ENCODE measurements around the gene RAD54L. TPM values are rescaled to one million over a fixed set of nuclear protein-coding genes. Genes with fewer than 3 reads are reported as not detected.
A peak's percentile ranks its signal among the peaks of the same experiment; 100 is the strongest.

Gene RAD54L
- total RNA-seq, 2 experiments from 2014 or later = 83.9 to 88.0 TPM

- intact Hi-C loops (cut with micrococcal nuclease) = no loop called here
- no peak for DNase-seq
- Mint-ChIP-seq H3K4me1 (ENCODE audit: low read depth) (no peaks in the 10 kb centered on the region), H3K4me3 (no peak overlapping the region), H3K36me3 (ENCODE audit: low read depth) (peaks cover 81% of the 10 kb centered on the region), H3K27me3 (ENCODE audit: low read depth) (no peaks in the 10 kb centered on the region), H3K9me3 (no peaks in the 10 kb centered on the region), H3K27ac (no peak overlapping the region)
- CTCF ChIA-PET = interaction anchor here (0.6 kb wide), 1 partner anchor 30 kb away, joined by 3 read pairs; no protein-coding TSS in a partner anchor
These were observed 26.9 kb downstream of the RAD54L start for GRCh38 chr1:46274225-46275029.

GRCh38 chr1:46275030-46275337, 27.4 kb downstream of the RAD54L start:
- H3K9me3 Mint-ChIP-seq = no peaks in the 10 kb centered on the region
- intact Hi-C loops (cut with micrococcal nuclease) = no loop called here
- no peak overlapping the region for H3K27ac Mint-ChIP-seq
- H3K27me3 Mint-ChIP-seq (ENCODE audit: low read depth) = no peaks in the 10 kb centered on the region
- no peak for DNase-seq
- peaks cover 75% of the 10 kb centered on the region for H3K36me3 Mint-ChIP-seq (ENCODE audit: low read depth)
- no peaks in the 10 kb centered on the region for H3K4me1 Mint-ChIP-seq (ENCODE audit: low read depth)
- CTCF ChIA-PET = no interaction called here
- H3K4me3 Mint-ChIP-seq = no peak overlapping the region

GRCh38 chr1:46277658-46278373, 30.3 kb downstream of the RAD54L start:
- CTCF ChIA-PET = interaction anchor here (1.1 to 1.3 kb wide), 2 partner anchors 8 to 50 kb away, joined by 3 read pairs; no protein-coding TSS in a partner anchor
- H3K27me3 Mint-ChIP-seq (ENCODE audit: low read depth) = no peaks in the 10 kb centered on the region
- no peaks in the 10 kb centered on the region for H3K9me3 Mint-ChIP-seq
- H3K4me1 Mint-ChIP-seq (ENCODE audit: low read depth) = no peaks in the 10 kb centered on the region
- peaks cover 68% of the 10 kb centered on the region for H3K36me3 Mint-ChIP-seq (ENCODE audit: low read depth)
- no peak overlapping the region for H3K27ac Mint-ChIP-seq
- DNase-seq = no peak
- intact Hi-C loops (cut with micrococcal nuclease) = no loop called here
- H3K4me3 Mint-ChIP-seq = no peak overlapping the region

- H3K4me1 Mint-ChIP-seq (ENCODE audit: low read depth) = no peaks in the 10 kb centered on the region
- peaks cover 61% of the 10 kb centered on the region for H3K36me3 Mint-ChIP-seq (ENCODE audit: low read depth)
- H3K27ac Mint-ChIP-seq = no peak overlapping the region
- DNase-seq = no peak
- intact Hi-C loops (cut with micrococcal nuclease) = no loop called here
- no peak overlapping the region for H3K4me3 Mint-ChIP-seq
- CTCF ChIA-PET = interaction anchor here (0.6 to 0.7 kb wide), 2 partner anchors 11 to 1097 kb away, joined by 3 to 4 read pairs; no protein-coding TSS in a partner anchor
- H3K9me3 Mint-ChIP-seq = no peaks in the 10 kb centered on the region
- H3K27me3 Mint-ChIP-seq (ENCODE audit: low read depth) = no peaks in the 10 kb centered on the region
These were observed 31.2 kb downstream of the RAD54L start for GRCh38 chr1:46278807-46279206.

- H3K9me3 Mint-ChIP-seq = no peaks in the 10 kb centered on the region
- intact Hi-C loops (cut with micrococcal nuclease) = no loop called here
- H3K4me1 Mint-ChIP-seq (ENCODE audit: low read depth) = no peaks in the 10 kb centered on the region
- no peak overlapping the region for H3K4me3 Mint-ChIP-seq
- H3K36me3 Mint-ChIP-seq (ENCODE audit: low read depth) = peaks cover 53% of the 10 kb centered on the region
- CTCF ChIA-PET = no interaction called here
- no peaks in the 10 kb centered on the region for H3K27me3 Mint-ChIP-seq (ENCODE audit: low read depth)
- no peak for DNase-seq
- no peak overlapping the region for H3K27ac Mint-ChIP-seq
These were observed 32.5 kb downstream of the RAD54L start for GRCh38 chr1:46280092-46280491.

GRCh38 chr1:46281021-46281420, 33.5 kb downstream of the RAD54L start:
- no peak for DNase-seq
- CTCF ChIA-PET = interaction anchor here (0.7 kb wide), 1 partner anchor 24 kb away, joined by 4 read pairs; no protein-coding TSS in a partner anchor
- peaks cover 48% of the 10 kb centered on the region for H3K36me3 Mint-ChIP-seq (ENCODE audit: low read depth)
- no peak overlapping the region for H3K27ac Mint-ChIP-seq
- H3K4me1 Mint-ChIP-seq (ENCODE audit: low read depth) = peaks cover 6% of the 10 kb centered on the region
- H3K4me3 Mint-ChIP-seq = no peak overlapping the region
- no peaks in the 10 kb centered on the region for H3K27me3 Mint-ChIP-seq (ENCODE audit: low read depth)
- no peaks in the 10 kb centered on the region for H3K9me3 Mint-ChIP-seq
- intact Hi-C loops (cut with micrococcal nuclease) = no loop called here

- Mint-ChIP-seq H3K4me1 (ENCODE audit: low read depth) (peaks cover 14% of the 10 kb centered on the region), H3K9me3 (no peaks in the 10 kb centered on the region), H3K27me3 (ENCODE audit: low read depth) (no peaks in the 10 kb centered on the region), H3K36me3 (ENCODE audit: low read depth) (peaks cover 41% of the 10 kb centered on the region), H3K27ac (no peak overlapping the region), H3K4me3 (no peak overlapping the region)
- CTCF ChIA-PET = no interaction called here
- intact Hi-C loops (cut with micrococcal nuclease) = no loop called here
- DNase-seq = no peak
These were observed 36.5 kb downstream of the RAD54L start for GRCh38 chr1:46284058-46284457.

- peak overlapping the region; percentile 79 for H3K27ac Mint-ChIP-seq
- DNase-seq = no peak
- no peaks in the 10 kb centered on the region for H3K27me3 Mint-ChIP-seq (ENCODE audit: low read depth)
- no peak overlapping the region for H3K4me3 Mint-ChIP-seq
- H3K4me1 Mint-ChIP-seq (ENCODE audit: low read depth) = peaks cover 14% of the 10 kb centered on the region
- CTCF ChIA-PET = interaction anchor here (1.1 to 2.7 kb wide), 3 partner anchors 12 to 63 kb away, joined by 4 to 15 read pairs (median 6); no protein-coding TSS in a partner anchor
- H3K36me3 Mint-ChIP-seq (ENCODE audit: low read depth) = peaks cover 46% of the 10 kb centered on the region
- H3K9me3 Mint-ChIP-seq = no peaks in the 10 kb centered on the region
- intact Hi-C loops (cut with micrococcal nuclease) = loop anchor here (5.0 kb wide), 1 partner anchor 38 kb away; the partner anchor contains the start of gene RAD54L
These were observed 37.3 kb downstream of the RAD54L start for GRCh38 chr1:46284597-46285564.

- Mint-ChIP-seq H3K4me3 (no peak overlapping the region), H3K27me3 (ENCODE audit: low read depth) (no peaks in the 10 kb centered on the region), H3K27ac (peak overlapping the region; percentile 79), H3K4me1 (ENCODE audit: low read depth) (peaks cover 14% of the 10 kb centered on the region), H3K36me3 (ENCODE audit: low read depth) (peaks cover 44% of the 10 kb centered on the region), H3K9me3 (no peaks in the 10 kb centered on the region)
- intact Hi-C loops (cut with micrococcal nuclease) = loop anchor here (1.0 to 5.0 kb wide), 2 partner anchors 39 to 62 kb away; partner anchors contain the start of gene RAD54L
- DNase-seq = peak; percentile 85
- CTCF ChIA-PET = interaction anchor here (0.6 to 2.7 kb wide), 5 partner anchors 9 to 212 kb away, joined by 3 to 15 read pairs (median 4); no protein-coding TSS in a partner anchor
These were observed 38.3 kb downstream of the RAD54L start for GRCh38 chr1:46285730-46286477.

GRCh38 chr1:46288485-46289133, 41.0 kb downstream of the RAD54L start:
- CTCF ChIA-PET = no interaction called here
- peaks cover 14% of the 10 kb centered on the region for H3K4me1 Mint-ChIP-seq (ENCODE audit: low read depth)
- intact Hi-C loops (cut with micrococcal nuclease) = loop anchor here (5.0 kb wide), 1 partner anchor 41 kb away; the partner anchor contains the start of gene RAD54L
- no peaks in the 10 kb centered on the region for H3K9me3 Mint-ChIP-seq
- peaks cover 28% of the 10 kb centered on the region for H3K36me3 Mint-ChIP-seq (ENCODE audit: low read depth)
- no peak overlapping the region for H3K4me3 Mint-ChIP-seq
- no peak overlapping the region for H3K27ac Mint-ChIP-seq
- no peak for DNase-seq
- H3K27me3 Mint-ChIP-seq (ENCODE audit: low read depth) = no peaks in the 10 kb centered on the region

- Mint-ChIP-seq H3K4me3 (no peak overlapping the region), H3K4me1 (ENCODE audit: low read depth) (peaks cover 14% of the 10 kb centered on the region), H3K36me3 (ENCODE audit: low read depth) (peaks cover 28% of the 10 kb centered on the region), H3K27me3 (ENCODE audit: low read depth) (no peaks in the 10 kb centered on the region), H3K27ac (peak overlapping the region; percentile 28), H3K9me3 (no peaks in the 10 kb centered on the region)
- no peak for DNase-seq
- intact Hi-C loops (cut with micrococcal nuclease) = loop anchor here (5.0 kb wide), 1 partner anchor 42 kb away; the partner anchor contains the start of gene RAD54L
- CTCF ChIA-PET = no interaction called here
These were observed 41.6 kb downstream of the RAD54L start for GRCh38 chr1:46289134-46289494.

Measured in activated naive CD4-positive, alpha-beta T cell treated with anti-CD3 and anti-CD28 coated beads for 36 hours (primary cell).